Measurements from ENCODE around the gene TFEB. TPM values are rescaled to one million over a fixed set of nuclear protein-coding genes. Genes with fewer than 3 reads are reported as not detected.
A peak's percentile ranks its signal among the peaks of the same experiment; 100 is the strongest.
"Not testable (repeated sequence)": the region's sequence is repeated elsewhere in the genome, so short reads cannot be mapped to it uniquely, and the experiment has no call there.

The TFEB gene
- total RNA-seq, 1 donor from 2014 or later, result 41.7 TPM

DNA sequence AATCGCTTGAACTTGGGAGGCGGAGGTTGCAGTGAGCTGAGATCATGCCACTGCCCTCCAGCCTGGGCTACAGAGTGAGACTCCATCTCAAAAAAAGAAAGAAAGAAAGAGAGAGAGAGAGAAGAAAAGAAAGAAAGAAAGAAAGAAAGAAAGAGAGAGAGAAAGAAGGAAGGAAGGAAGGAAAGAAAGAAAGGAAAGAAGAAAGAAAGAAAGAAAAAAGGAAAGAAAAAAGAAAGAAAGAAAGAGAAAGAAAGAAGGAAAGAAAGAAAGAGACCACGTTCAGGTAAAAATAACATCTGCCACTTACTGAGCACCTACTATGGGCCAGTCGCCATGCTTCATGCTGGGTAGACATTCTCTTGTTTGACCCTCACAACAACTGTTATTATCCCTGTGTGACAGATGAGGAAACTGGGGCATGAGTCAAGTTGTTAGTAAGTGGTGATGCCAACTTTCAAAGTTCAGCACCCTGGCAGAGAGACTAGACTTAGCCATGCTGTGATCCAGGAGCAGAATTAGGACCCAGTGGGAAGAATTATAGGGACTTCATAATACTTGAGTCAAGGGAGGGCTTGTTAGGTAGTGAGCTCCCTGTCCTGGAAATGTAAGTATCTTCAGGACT is 30.7 kb upstream of the TFEB start:
- DNase-seq (ENCODE audit: low spot score), result not testable (repeated sequence)

DNA sequence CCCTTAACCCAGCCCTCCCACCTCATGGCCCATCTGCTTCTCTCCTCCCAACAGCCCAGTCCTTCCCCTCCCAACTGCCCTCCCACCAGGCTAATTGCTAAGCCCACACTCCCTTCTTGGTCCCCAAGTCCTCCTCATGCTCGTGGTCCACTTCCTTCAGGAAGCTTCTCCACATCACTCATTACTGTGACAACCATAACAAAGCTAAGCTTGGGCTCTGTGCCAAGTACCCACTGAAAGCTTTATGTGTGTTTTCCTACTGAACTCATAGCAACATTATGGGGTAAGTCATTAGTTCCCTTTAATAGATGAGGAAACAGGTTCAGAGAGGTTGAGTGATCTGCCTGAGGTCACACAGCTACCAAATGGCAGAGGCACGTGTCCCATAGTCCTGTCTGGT is 28.1 kb upstream of the TFEB start:
- DNase-seq (ENCODE audit: low spot score), result no peak

GRCh38 chr6:41759905-41760579 is 24.6 kb upstream of the TFEB start:
- no peak for DNase-seq (ENCODE audit: low spot score)

- DNase-seq (ENCODE audit: low spot score), result no peak
Measured at GRCh38 chr6:41759106-41759904, 23.9 kb upstream of the TFEB start.

GRCh38 chr6:41758641-41759035 is 23.2 kb upstream of the TFEB start:
- no peak for DNase-seq (ENCODE audit: low spot score)

DNA sequence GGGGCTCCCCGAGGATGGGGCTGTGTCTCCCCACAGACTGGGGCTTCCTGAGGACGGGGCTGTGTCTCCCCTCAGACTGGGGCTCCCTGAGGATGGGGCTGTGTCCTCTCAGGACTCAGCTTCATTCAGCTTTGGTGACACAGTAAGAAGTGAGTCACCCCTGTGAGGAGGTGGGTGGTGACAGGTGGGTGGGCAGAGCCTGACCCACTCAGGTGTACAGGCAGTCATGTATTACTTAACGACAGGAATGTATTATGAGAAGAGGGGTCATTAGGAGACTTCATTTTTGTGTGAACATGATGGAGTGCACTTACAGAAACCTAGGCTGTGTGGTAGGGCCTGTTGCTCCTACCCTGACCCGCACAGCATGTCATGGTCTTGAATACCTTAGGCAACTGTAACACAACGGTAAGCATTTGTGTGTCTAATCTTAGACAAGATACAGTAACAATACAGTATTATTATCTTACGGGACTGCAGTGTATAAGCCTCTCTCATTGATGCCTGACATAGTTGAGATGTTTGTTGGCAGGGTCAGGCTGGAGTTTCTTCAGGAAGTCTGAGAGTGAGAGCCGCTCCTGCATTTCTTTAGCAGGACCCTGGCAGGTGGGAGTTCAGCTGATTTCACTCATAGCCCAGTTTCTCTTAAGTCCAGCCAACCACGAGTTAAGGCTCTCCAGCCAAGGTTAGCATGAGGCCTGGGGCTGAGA is 22.7 kb upstream of the TFEB start:
- no peak for DNase-seq (ENCODE audit: low spot score)

- DNase-seq (ENCODE audit: low spot score), result no peak
Measured at GRCh38 chr6:41757271-41757670, 21.9 kb upstream of the TFEB start.

DNA sequence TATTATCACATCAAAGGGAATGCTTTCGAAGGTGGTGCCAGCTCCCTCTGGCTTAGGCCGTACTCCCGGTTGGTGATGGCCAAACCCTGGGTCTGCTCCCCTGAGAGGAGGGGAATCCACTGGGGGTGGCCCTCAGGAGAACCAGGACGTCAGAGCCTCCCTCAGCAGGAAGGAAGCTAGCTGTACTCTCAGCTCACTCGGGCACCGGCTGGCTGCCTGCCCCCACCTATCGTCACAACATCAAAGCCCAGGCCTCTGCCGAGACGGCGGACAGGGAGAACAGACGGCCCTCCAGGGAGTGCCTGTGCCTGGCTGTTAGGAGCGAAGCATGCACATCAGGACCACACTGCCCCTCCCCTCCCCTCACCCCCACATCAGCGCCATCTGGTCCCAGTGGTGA is 20.9 kb upstream of the TFEB start:
- no peak for DNase-seq (ENCODE audit: low spot score)

GRCh38 chr6:41755895-41756294 is 20.5 kb upstream of the TFEB start:
- DNase-seq (ENCODE audit: low spot score), result no peak

- DNase-seq (ENCODE audit: low spot score), result no peak
Measured at GRCh38 chr6:41750374-41750773, 15.0 kb upstream of the TFEB start.

GRCh38 chr6:41748542-41748941 is 13.1 kb upstream of the TFEB start:
- no peak for DNase-seq (ENCODE audit: low spot score)

GRCh38 chr6:41748102-41748477 is 12.7 kb upstream of the TFEB start:
- DNase-seq (ENCODE audit: low spot score), result no peak

- no peak for DNase-seq (ENCODE audit: low spot score)
Measured at GRCh38 chr6:41747256-41748101, 12.1 kb upstream of the TFEB start, which contains the start of gene PGC. Gene PGC, minus strand, starts transcription at chr6:41747397. Its CDS starts 63 bp downstream, at chr6:41747334.

GRCh38 chr6:41746107-41746506 is 10.7 kb upstream of the TFEB start:
- DNase-seq (ENCODE audit: low spot score), result no peak

DNA sequence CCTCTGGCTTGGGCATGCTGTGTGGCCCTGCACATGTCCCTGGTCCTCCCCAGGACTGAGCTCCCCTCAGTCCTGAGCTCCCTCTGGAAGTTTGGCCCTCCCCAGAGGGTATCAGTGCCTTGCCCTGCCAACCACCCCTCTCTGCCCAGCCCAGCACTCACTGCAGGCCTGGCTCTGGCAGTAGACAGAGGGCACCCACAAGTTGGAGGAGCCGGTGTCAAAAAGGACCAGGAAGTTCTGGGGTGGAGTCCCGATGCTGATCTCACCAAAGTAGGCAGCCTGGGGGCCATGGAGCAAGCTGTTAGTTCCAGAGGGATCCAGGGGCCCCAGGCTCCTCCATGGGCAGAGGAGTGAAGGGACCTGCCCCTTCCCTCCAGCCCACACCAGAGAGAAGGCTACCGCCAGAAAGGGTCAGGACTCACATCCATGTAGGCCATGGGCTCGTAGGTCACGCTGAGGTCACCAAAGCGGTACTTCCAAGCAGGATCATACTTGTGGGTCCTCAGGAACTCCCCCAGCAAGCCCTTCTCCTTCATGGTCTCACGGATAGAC is 8.9 kb upstream of the TFEB start:
- no peak for DNase-seq (ENCODE audit: low spot score)

- DNase-seq (ENCODE audit: low spot score), result no peak
Measured at GRCh38 chr6:41743406-41744235, 8.2 kb upstream of the TFEB start.

DNA sequence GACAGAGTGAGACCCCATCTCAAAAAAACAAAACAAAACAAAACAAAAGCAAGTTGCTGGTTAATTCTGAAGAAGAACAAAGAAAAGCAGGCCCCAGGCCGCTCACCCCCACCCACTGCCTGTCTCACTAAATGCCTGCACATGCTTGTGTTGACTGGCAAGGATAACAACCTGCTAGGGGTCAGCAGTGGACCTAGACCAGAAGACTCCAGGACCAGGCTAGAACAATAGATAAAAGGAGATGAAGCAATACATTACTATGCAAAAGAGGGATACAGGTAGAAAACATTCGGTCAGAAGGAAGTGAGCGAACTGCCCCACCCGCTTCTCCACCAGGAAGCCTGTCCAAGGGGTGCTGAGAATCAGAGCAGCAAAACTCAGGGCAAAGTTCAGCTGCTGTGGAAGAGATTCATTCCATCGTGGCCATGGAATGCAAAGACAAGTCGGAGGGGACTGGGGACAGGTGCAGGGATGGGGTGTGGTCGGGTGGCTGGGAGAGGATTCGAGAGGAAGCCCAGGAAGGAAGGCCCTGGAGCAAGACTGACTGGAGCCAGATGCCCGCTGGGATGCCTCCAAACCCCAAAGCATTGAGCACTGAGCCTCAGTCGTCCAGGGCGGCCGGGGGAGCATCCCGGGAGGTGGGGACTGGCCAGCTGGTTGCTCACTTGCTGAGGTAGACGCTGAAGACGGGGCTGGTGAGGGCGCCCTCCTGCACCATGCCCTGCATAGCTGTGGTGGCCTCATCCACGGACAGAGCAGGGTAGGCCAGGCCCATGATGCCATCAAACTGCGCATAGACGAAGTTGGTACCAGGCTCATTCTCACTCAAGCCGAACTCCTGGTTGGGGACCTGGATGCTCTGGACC is 6.5 kb upstream of the TFEB start:
- DNase-seq (ENCODE audit: low spot score), result peak; percentile 73

GRCh38 chr6:41740366-41741162 is 5.2 kb upstream of the TFEB start:
- DNase-seq (ENCODE audit: low spot score), result no peak
